ENCODE measurements around the gene AKTIP.

The AKTIP gene

DNA sequence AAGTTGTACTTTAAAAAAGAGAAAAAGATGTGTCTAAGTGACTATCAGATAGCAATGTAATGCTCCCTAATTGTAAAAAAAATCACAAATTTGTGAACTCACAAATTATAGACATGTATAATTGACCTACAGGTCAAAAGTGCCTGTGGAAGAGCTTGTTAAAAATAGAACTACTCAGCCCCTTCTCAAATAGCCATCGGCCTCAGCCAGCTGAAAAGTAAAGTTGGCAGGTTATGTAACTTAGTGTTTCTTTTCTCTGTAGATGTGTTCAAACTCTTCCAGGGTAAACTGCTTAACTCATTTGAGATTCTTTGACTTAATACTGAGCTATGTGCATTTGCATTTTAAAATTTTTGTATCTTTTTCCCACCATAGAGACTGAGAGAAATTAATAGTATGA, 13.3 kb downstream of the AKTIP start:
- no peak overlapping the region for H3K27ac ChIP-seq
- TF ChIP-seq, protein P1, sequence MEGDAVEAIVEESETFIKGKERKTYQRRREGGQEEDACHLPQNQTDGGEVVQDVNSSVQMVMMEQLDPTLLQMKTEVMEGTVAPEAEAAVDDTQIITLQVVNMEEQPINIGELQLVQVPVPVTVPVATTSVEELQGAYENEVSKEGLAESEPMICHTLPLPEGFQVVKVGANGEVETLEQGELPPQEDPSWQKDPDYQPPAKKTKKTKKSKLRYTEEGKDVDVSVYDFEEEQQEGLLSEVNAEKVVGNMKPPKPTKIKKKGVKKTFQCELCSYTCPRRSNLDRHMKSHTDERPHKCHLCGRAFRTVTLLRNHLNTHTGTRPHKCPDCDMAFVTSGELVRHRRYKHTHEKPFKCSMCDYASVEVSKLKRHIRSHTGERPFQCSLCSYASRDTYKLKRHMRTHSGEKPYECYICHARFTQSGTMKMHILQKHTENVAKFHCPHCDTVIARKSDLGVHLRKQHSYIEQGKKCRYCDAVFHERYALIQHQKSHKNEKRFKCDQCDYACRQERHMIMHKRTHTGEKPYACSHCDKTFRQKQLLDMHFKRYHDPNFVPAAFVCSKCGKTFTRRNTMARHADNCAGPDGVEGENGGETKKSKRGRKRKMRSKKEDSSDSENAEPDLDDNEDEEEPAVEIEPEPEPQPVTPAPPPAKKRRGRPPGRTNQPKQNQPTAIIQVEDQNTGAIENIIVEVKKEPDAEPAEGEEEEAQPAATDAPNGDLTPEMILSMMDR (conservative IDR thresholded peaks at IDR 0.05) = no peak

DNA sequence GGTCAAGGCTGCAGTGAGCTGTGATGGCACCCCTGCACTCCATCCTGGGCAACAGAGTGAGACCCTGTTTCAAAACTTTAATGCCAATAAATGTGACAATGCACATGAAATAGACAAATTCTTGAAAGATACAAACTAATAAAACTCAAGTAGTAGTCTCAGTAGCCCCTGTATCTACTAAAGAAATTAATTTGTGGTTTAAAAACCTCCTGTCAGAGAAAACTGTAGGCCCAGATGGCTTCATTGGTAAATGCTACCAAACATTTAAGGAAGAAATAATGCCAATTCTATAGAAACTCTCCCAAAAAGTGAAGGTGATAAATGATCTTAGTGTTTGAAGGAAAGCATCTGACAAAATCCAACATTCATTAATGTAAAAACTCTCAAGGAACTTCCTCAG, 16.8 kb downstream of the AKTIP start:
- TF ChIP-seq, protein P1 (conservative IDR thresholded peaks at IDR 0.05) = no peak

DNA sequence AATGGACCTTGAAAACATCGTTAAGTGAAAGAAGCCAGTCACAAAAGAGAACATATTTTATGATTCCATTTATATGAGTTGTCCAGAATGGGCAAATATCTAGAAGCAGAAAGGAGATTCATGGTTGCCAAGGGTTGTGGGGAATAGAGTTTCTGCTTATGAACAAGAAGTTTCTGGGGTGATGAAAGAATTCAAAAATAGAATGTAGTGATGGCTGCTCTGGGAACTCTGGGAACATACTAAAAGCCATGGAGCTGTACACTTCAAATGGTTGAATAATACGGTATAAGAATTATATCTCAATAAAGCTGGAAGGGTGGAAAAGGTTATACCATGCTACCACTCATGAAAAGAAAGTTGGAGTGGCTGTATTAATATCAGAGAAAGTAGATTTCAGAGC, 18.5 kb downstream of the AKTIP start:
- TF ChIP-seq, protein P1 (conservative IDR thresholded peaks at IDR 0.05) = no peak
- H3K27ac ChIP-seq = no peak overlapping the region

More for the DNA sequence above, 16.8 kb downstream of the AKTIP start:
- H3K27ac ChIP-seq = no peak overlapping the region

DNA sequence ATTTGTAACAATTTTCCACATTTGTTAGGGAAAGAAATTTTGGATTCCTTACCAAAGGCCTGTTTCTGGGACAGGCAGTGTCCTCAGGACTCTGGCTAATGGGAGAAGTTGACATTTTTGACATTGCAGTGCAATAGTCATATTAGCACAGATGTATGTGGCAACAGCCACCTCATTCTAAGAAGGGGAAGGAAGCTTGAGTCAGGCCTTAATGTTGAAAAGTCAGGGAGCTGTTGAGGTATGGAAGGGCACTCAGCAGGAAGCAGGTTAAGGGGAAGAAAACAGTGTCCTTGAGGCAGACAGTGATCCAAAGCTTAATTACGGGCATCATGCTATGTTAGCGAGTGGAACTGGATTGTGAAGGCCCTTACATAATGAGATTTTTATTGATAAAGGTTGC, 20.9 kb downstream of the AKTIP start:
- TF ChIP-seq, protein P1 (conservative IDR thresholded peaks at IDR 0.05) = no peak
- no peak overlapping the region for H3K27ac ChIP-seq

DNA sequence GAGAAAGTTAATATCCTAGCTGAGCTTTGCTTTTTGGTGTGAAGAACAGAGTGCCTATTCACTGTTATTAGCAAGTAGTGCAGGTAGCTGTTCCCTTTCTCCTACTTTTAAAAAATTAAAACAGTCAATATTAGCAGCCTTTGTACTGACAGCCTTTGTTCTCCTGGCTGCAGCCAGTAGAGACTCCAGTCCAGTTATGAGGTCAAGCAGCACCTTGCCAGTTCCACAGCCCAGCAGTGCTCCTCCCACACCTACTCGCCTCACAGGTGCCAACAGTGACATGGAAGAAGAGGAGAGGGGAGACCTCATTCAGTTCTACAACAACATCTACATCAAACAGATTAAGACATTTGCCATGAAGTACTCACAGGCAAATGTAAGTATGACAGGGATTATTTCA, 22.6 kb downstream of the AKTIP start:
- no peak overlapping the region for H3K27ac ChIP-seq
- TF ChIP-seq, protein P1 (conservative IDR thresholded peaks at IDR 0.05) = no peak

DNA sequence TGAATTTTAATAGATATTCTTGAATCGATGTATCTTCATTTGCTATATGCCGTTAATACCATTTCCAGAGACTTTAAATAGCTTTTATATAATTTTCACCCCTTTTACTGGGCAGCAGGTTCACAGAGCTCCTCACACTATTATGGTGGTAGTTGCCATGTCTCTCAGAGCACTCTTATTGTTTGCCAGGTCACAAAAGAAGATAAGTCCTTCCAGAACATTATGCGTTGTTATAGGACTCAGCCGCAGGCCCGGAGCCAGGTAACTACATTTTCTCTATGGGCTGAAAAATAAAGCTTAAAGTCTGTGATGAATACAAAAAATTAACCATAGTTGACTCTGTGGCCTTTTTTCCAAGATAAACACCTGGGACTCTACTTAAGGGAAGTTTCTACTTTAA, 24.0 kb downstream of the AKTIP start:
- TF ChIP-seq, protein P1 (conservative IDR thresholded peaks at IDR 0.05) = no peak
- H3K27ac ChIP-seq = no peak overlapping the region

GRCh38 chr16:53476867-53477266, 26.1 kb downstream of the AKTIP start:
- TF ChIP-seq, protein P1 (conservative IDR thresholded peaks at IDR 0.05) = no peak
- H3K27ac ChIP-seq = no peak overlapping the region

All from VCaP (cell line).